NOMO-1 treated with DMSO at 0.1 percent for 48 hours (cell line): ENCODE data around the gene PIK3R3.

Source experiments
- DNase-seq: peaks from one replicate; lab custom pipeline; 2025; ENCODE audit not compliant: unreplicated experiment; lab: John Stamatoyannopoulos, UW

PIK3R3 gene

DNA sequence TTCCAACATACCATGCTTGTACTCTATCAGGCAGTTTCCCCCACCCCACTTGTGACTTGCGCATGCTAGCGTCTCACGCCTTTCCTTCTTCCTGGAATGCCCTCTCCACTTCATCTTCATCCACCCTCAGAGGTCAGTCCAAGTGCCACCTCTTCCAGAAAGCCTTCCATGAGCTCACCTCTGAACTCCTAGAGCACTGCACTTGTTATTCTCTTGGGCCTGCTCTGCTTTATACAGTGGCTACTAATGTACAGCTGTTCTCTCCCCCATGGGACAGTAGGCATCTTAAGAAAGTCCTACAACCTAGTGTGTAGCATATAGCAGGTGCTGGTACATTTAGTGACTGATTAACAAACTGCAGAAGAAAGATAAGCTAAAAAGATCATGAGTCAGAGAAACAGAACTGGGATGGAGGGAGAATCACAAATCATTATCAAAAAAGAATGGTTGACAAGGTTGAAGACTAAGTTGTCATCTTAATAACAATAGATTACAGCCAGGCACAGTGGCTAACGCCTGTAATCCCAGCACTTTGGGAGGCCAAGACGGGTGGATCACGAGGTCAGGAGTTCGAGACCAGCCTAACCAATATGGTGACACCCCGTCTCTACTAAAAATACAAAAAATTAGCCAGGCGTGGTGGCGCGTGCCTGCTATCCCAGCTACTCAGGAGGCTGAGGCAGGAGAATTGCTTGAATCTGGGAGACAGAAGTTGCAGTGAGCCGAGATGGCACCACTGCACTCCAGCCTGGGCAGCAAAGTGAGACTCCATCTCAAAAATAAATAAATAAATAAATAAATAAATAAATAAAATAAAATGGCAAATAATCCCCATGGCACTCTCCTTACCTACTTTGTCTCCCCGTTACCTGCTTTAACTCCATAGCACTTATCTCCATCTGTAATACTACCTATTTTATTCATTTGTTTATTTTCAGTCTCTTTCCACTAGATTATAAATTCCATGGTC, 26.2 kb upstream of the PIK3R3 start:
- no peak for DNase-seq

DNA sequence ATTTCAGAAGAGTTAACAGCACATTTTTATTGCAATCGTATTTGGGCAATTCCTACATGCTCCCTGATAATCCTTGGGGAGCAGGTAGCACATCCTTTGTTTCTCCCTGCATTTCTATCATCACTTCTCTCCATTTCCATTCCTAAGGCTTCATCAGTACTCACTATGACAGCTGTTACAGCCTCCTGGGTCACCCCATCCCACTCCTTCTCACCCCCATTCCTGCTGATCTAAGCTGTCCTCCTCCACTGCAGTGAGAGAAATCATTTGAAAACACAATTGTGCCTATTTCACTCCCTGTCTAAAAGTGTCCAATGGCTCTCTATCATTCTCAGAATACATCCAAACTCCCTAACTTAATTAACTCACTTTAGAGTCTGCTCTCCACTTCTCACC, 25.5 kb upstream of the PIK3R3 start:
- no peak for DNase-seq

DNA sequence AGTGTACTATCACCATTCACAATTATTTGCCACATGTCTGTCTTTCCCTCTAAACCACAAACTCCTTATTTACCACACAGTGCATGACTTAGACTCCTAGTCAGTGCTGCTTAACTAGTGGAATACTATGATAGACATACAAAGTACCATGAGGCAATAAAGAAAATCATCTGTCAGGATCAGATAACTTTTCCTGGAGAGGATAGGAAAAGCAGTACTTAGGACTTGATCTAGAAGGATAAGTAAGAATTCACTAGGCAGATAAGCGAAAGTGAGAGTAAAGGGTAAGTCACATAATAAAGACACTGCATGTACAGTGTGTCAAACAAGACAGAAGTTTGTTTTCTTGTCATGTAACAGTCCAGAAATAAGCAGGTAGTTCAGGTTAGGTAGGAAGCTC, 21.3 kb upstream of the PIK3R3 start:
- no peak for DNase-seq

DNA sequence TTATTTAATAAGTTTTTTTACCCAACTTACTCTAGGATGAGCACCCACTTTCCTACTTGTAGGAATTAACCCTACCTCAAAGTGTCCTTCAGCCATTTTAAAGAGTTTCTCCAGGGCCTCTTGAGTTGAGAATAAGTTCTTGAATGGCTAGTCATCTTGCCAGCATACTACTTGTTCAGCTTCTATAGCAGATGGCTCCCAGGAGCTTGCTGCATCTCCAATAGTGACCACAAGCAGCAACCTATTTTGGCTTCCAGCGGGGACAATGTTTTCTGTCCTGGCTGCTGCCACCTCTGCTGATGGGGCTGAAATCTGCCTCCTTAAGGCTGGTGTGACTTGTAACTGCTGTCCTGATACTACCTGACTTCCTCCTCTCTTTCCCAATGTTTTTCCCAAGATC, 20.8 kb upstream of the PIK3R3 start:
- DNase-seq, result no peak

DNA sequence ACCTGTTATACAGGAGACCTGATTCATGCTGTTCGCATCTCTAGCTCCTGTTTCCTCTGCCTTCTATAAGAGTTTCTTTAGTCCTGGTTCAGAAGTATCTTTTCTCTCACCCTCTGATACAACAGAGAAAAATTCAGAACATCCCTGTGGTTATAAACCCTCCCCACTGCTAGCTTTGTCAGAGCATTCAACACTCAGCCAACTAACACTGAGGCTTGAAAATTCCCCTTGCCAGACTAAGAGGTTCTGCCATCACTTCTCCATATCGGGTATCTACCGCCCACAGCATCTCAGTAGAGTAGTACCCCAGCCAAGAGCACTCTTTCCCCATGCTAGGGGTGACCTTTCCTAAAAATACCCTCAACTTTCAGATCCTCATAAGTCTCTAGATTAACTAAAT, 19.6 kb upstream of the PIK3R3 start:
- DNase-seq, result no peak

- no peak for DNase-seq
Measured at GRCh38 chr1:46150085-46150484, 17.7 kb upstream of the PIK3R3 start.

GRCh38 chr1:46148318-46148717, 15.9 kb upstream of the PIK3R3 start:
- no peak for DNase-seq

DNA sequence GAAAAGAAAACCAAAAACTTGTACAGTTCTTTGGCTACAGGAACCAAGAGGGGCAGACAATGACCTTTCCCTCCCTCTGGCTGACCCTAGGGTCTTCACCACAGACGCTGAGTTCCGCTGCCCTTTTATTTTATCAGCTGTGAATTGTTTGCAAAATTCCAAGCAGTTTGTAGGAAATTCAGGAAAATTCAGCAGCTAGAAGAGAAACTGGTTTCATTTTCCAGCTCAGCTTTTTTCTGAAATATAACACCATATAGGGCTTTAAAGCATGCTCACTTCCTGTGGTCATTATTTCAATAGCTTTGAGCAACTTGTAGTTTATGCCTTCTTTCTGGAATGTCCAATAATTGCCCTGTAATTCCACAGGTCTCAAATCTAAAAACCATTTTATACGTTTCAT, 5.5 kb upstream of the PIK3R3 start:
- DNase-seq, result no peak

GRCh38 chr1:46136711-46137110, 4.3 kb upstream of the PIK3R3 start:
- DNase-seq, result no peak

GRCh38 chr1:46134660-46135331, 2.4 kb upstream of the PIK3R3 start:
- peak; percentile 67 for DNase-seq

DNA sequence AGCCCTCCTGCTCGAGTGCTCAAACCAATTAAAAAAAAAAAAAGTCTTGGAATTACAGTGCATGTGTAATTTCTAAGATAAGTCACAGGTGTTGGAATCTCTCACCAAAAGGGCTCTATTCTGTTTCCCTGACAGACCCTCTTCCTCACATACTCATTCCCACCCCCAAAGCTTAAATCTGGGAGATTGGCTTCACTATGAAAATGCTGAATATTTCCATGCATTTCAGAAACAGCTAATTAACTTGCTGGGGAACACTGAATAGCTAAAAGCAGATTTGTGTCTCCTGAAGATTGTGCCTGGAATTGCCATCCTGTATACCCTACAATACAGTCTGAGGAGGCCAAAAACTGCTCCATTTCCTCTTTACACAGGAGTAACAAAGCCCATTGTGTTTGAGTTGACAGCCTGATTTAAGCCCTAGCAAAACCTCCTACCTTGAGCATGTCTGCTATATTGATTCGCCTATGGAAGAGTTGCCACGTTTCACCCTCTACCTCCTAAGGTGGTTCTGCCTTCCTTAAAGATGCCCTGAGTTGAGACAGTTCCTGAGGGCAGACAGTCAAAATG, 1.4 kb upstream of the PIK3R3 start:
- DNase-seq, result no peak

- peak; percentile 77 for DNase-seq
Measured at GRCh38 chr1:46133181-46133658, 791 bp upstream of the PIK3R3 start.

DNA sequence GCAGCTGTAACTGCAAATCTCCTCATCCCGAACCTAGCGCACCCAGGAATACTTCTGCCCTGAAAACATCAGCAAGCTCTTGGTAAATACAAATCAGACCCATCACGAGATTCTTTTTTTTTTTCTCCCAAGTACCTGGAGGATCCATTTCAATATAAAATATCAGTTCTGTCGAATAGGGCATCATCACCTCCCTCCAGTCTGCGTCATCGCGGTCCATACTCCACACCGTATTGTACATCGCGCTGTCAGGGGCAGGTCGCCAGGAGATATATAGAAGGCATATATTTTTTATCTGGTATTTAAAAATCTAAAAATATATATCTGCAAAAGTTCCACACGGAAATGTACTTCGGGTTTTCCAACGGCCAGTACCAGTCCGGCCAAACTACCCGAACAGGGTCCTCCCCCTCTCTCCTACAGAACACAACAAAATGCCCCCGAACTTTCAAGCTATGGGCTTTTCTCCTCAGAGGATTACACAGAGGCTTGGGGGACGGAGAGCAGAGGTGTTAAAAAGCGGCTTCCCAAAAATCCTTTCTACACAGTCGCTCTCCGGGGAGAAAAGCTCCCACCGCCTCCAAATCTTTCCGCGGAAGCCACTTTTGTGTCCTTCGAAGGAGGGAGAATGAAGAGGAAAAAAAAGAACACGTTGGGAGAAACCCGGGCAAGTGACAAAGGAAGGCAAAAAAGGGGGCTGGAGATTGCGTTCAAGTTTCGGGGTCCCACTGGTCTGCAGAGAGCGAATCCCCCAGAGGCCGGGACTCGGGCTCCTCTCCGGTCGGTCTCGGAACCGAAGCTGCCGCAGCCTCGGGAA, 509 bp downstream of the PIK3R3 start:
- no peak for DNase-seq

- no peak for DNase-seq
Measured at GRCh38 chr1:46131093-46131492, 1.3 kb downstream of the PIK3R3 start.

GRCh38 chr1:46130606-46131005, 1.8 kb downstream of the PIK3R3 start:
- DNase-seq, result no peak

- DNase-seq, result no peak
Measured at GRCh38 chr1:46130121-46130520, 2.3 kb downstream of the PIK3R3 start.

GRCh38 chr1:46128344-46128743, 4.1 kb downstream of the PIK3R3 start:
- DNase-seq, result no peak

GRCh38 chr1:46118856-46119255, 13.6 kb downstream of the PIK3R3 start:
- DNase-seq, result no peak

GRCh38 chr1:46117810-46118494, 14.5 kb downstream of the PIK3R3 start:
- DNase-seq, result no peak

DNA sequence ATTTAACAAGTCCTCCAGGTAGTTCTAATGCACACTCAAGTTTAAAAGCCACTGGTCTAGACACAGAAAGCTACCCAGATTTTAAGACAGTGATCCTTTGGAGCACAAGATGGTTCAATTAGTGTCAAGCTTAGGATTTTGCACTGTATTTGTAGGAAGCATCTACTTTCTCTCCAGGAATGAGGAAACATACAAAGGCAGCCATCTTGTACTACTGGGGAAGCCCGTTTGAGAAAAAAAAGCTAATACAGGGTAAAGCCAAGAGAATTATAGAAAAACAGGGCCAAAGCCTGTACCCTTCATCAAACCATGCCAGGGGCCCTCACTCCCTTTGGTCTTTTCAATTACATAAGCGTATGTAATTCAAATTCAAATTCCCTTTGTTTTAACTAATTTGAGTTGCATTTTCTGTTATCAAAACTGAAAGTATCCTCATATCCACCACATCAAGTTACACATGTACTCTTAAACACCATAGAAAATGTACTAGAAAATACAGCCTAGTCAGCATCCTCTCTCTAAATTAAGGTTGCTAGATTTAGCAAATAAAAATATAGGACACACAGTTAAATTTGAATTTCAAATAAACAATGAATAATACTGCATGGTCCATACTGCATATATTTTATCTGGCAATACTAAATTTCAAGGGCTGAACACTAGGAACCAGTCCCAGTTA, 17.4 kb downstream of the PIK3R3 start:
- DNase-seq, result no peak
